Pancreas (tissue), 10 donors: ENCODE results near the gene SNED1. TPM values are rescaled to one million over a fixed set of nuclear protein-coding genes. Genes with fewer than 3 reads are reported as not detected.

Source experiments
- ATAC-seq, 4 donors: fragments of 200-7000 bp; cut with Tn5 transposase; one replicate each; pipeline versions ENCODE4 v1.8.0 to v1.9.1; 2020; ENCODE audit warnings: mild to moderate bottlenecking in 4 of 4, moderate library complexity in 4 of 4
- DNase-seq, 6 donors: peaks; one replicate each; pipeline ENCODE4 v3.0.0-alpha.2; 2020
- FAIRE-seq: peaks from 2 replicates; lab custom pipeline; 2012; peaks lifted over from hg19 to GRCh38; lab: Jason Lieb, UNC
- H3K27ac ChIP-seq, 4 donors: fragments of 200-600 bp; sonication (generic); 1 replicate in 3 of 4; 2 replicates in 1 of 4; pipeline versions ENCODE4 v1.5.0 to v1.8.0; 2020
- H3K27me3 ChIP-seq, 4 donors: fragments of 200-600 bp; one replicate each; pipeline ENCODE4 v1.8.0; 2021
- H3K36me3 ChIP-seq, 3 donors: fragments of 200-600 bp; sonication (generic) in 1 of 3; one replicate each; pipeline versions ENCODE4 v1.5.0 to v1.8.0; 2020 to 2021
- H3K4me1 ChIP-seq, 3 donors: fragments of 200-600 bp; one replicate each; pipeline ENCODE4 v1.8.0; 2021
- H3K4me3 ChIP-seq, 4 donors: fragments of 200-600 bp; sonication (generic) in 2 of 4; one replicate each; pipeline versions ENCODE4 v1.5.0 to v1.8.0; 2020 to 2021
- H3K9me3 ChIP-seq, 4 donors: fragments of 200-600 bp; one replicate each; pipeline ENCODE4 v1.8.0; 2021
- WGBS, 2 donors: extraction: QIAGEN DNeasy Blood & Tissue Kit; methylation state at CpG; one replicate each; pipeline ENCODE4 v1.1.7; 2013; 5-methylcytosine and 5-hydroxymethylcytosine counted together
- intact Hi-C, 3 donors: fragments of 100-400 bp; cut with DNase I; formaldehyde crosslinking; loops; one replicate each; pipeline versions ENCODE4 v1.11.1 to v1.14.2; 2022
- polyA plus RNA-seq, 2 donors: library from polyadenylated mRNA; stranded (reverse); fragments of 200-250 nt; gene quantifications; one replicate each; pipeline ENCODE4 v1.2.3, GENCODE V29; 2013
- total RNA-seq, 6 donors: library from RNA; stranded (reverse); fragmentation: NEBNext Ultra II Directional in 4 of 6; extraction: Animal tissue kit (Norgen Biotek cat#: 25700) in 4 of 6; gene quantifications; one replicate each; pipeline versions ENCODE4 v1.2.1 to v1.2.4, GENCODE V29; 2021 to 2023
- TF ChIP-seq, protein P1 (sequence below), 4 donors: fragments of 200-600 bp; sonication (generic) in 3 of 4; IDR thresholded peaks; one replicate each; pipeline versions ENCODE4 v1.5.0 to v1.8.0; 2021; ENCODE audit warnings: antibody characterized with exemption in 4 of 4
- donor health status: healthy with polysubstance abuse.
- donor health status: DM: no; HTN: no; CAD: no; lungs with moderate emphysema.
- donor health status: DM: no; HTN: no; CAD: no.
- donor health status: control.
- donor health status: control.
- donor health status: Bipolar disorder and iron deficiency.
- donor health status: DM: yes; HTN: yes; CAD: no.
- donor health status: DM: no; HTN: no; CAD: no.
- donor health status: DM: no; HTN: no; CAD: no.
- donor health status: DM: yes; HTN: yes; CAD: no.

SNED1 gene
- total and polyA plus RNA-seq, 8 donors: 6.6 to 19.2 (median 10.0) TPM

GRCh38 chr2:241066171-241066892 lies 67.9 kb downstream of the SNED1 start:
- DNase-seq (peak in 3 of 6 donors; percentile 16 to 56 (median 48)), FAIRE-seq (no peak), ATAC-seq (no peak)
- Histone ChIP-seq H3K27ac (no peak overlapping the region), H3K4me1 (peaks cover 0 to 4% (median 0%) of the 10 kb centered on the region in 3 donors), H3K27me3 (no peaks in the 10 kb centered on the region), H3K4me3 (no peak overlapping the region), H3K9me3 (no peaks in the 10 kb centered on the region), H3K36me3 (peaks cover 0 to 6% (median 0%) of the 10 kb centered on the region in 3 donors)
- 90 to 92% methylated on average over 21 of the region's 21 CpGs for WGBS, 2 donors
- intact Hi-C loops: no loop called here
- TF ChIP-seq, protein P1, sequence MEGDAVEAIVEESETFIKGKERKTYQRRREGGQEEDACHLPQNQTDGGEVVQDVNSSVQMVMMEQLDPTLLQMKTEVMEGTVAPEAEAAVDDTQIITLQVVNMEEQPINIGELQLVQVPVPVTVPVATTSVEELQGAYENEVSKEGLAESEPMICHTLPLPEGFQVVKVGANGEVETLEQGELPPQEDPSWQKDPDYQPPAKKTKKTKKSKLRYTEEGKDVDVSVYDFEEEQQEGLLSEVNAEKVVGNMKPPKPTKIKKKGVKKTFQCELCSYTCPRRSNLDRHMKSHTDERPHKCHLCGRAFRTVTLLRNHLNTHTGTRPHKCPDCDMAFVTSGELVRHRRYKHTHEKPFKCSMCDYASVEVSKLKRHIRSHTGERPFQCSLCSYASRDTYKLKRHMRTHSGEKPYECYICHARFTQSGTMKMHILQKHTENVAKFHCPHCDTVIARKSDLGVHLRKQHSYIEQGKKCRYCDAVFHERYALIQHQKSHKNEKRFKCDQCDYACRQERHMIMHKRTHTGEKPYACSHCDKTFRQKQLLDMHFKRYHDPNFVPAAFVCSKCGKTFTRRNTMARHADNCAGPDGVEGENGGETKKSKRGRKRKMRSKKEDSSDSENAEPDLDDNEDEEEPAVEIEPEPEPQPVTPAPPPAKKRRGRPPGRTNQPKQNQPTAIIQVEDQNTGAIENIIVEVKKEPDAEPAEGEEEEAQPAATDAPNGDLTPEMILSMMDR (IDR thresholded peaks at IDR 0.05): no peak

DNA sequence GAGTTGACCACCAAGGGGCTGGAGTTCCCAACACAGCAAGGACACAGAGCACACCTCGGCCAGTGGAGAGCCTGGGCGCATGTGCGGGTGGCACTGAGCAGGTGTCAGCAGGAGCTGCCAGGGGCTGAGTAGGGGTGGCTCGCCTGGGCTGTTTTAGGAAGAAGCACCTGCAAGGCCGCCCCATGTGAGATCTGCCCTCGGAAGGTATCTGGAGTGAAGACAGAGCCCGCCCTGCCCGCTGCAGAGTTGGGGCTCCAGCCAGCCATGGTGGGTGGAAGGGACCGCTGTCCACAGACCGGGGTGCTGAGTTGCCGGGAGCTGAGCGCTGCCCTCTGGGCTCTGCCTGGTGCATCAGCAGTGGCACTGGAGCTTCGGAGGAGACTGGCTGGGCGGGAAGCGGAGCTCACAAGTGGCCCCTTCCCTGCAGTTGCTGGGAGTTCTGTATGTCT lies 68.5 kb downstream of the SNED1 start:
- WGBS, 2 donors: 88 to 92% methylated on average over 15 of the region's 15 CpGs
- Histone ChIP-seq H3K36me3 (peaks cover 0 to 6% (median 0%) of the 10 kb centered on the region in 3 donors), H3K9me3 (no peaks in the 10 kb centered on the region), H3K4me3 (no peak overlapping the region), H3K27me3 (no peaks in the 10 kb centered on the region), H3K27ac (no peak overlapping the region), H3K4me1 (peaks cover 0 to 4% (median 0%) of the 10 kb centered on the region in 3 donors)
- DNase-seq: peak in 3 of 6 donors; percentile 24 to 58 (median 54)
- TF ChIP-seq, protein P1 (IDR thresholded peaks at IDR 0.05): no peak
- intact Hi-C loops: no loop called here
- no peak for ATAC-seq
- no peak for FAIRE-seq

DNA sequence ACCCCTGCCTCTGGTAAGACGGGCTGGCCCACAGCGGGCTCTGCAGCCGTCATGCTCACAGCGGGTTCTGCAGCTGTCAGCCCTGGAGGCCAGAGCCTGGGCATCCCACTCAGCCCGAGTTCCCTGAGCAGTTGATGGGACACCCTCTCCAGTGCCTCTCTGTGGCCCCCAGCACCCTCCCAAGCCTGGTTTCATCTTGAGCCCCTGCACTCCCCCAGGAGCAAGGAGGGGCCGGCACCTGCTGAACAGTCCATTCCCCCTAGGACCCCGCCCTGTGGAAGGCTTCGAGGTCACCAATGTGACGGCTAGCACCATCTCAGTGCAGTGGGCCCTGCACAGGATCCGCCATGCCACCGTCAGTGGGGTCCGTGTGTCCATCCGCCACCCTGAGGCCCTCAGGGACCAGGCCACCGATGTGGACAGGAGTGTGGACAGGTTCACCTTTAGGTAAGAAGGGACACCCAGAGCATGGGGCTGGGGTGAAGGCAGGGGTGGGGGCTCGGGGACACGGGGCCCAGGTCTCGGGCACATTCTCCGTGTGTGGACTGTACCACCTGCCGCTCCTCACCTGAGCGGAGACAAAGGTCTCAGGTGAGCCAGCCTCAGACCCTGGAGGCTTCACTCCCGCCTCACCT lies 69.2 kb downstream of the SNED1 start:
- no peaks in the 10 kb centered on the region for H3K27me3 ChIP-seq
- H3K27ac ChIP-seq: no peak overlapping the region
- FAIRE-seq (no peak), ATAC-seq (no peak), DNase-seq (peak in 1 of 6 donors; percentile 69)
- TF ChIP-seq, protein P1 (IDR thresholded peaks at IDR 0.05): no peak
- peaks cover 0 to 6% (median 0%) of the 10 kb centered on the region in 3 donors for H3K36me3 ChIP-seq
- intact Hi-C loops: no loop called here
- H3K4me3 ChIP-seq: no peak overlapping the region
- peaks cover 0 to 4% (median 0%) of the 10 kb centered on the region in 3 donors for H3K4me1 ChIP-seq
- WGBS, 2 donors: 91 to 94% methylated on average over 21 of the region's 21 CpGs
- H3K9me3 ChIP-seq: no peaks in the 10 kb centered on the region

DNA sequence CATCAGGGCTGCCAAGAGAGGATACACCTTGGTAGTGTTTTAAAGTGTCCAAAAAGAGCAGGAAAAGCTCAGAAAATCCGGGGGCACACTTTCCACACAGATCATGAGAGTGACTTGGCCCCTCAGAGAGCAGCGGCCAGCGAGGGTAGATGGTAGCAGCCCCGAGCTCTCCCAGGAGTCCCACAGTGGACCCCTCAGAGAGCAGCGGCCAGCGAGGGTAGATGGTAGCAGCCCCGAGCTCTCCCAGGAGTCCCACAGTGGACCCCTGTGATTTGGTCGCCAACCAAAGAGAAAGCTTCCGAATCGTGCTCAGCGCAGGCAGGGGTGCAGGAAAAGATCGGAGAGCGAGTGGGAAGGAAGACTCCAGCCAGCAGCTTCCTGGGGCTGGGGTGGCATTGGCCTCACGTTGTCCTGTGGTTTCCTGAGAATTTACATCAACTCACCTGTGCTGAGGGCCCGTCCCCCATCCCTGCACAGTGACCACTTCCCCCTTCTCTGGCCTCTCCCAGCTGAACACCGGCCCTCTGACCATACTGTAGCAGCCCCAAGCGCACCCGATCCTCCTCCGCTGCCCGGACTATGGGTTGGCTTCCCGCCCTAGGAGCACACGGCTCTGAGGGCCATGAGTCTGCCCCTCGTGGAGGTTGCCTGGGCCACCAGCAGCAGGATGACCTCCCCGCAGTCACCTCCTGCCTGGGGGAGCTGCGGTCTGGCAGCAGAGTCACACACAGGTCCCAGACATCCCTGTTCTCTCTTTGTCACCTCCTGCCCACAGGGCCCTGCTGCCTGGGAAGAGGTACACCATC lies 69.9 kb downstream of the SNED1 start:
- TF ChIP-seq, protein P1 (IDR thresholded peaks at IDR 0.05): no peak
- Histone ChIP-seq H3K4me1 (peaks cover 0 to under 1% (median 0%) of the 10 kb centered on the region in 3 donors), H3K4me3 (no peak overlapping the region), H3K36me3 (peaks cover 0 to 6% (median 0%) of the 10 kb centered on the region in 3 donors), H3K27me3 (no peaks in the 10 kb centered on the region), H3K9me3 (no peaks in the 10 kb centered on the region), H3K27ac (no peak overlapping the region)
- FAIRE-seq (no peak), DNase-seq (peak in 1 of 6 donors; percentile 32), ATAC-seq (no peak)
- intact Hi-C loops: no loop called here
- WGBS, 2 donors: 84 to 85% methylated on average over 25 of the region's 25 CpGs
